Urothelium cell line (cell line): ENCODE results near the gene SLCO3A1.

Experiments
- DNase-seq: peaks from one replicate; pipeline ENCODE4 v3.0.0; 2011; ENCODE audit warnings: low spot score, mixed read lengths
- FAIRE-seq: peaks from 2 replicates; lab custom pipeline; 2011; peaks lifted over from hg19 to GRCh38; lab: Jason Lieb, UNC

Gene SLCO3A1

GRCh38 chr15:92113832-92114231, 260.3 kb downstream of the SLCO3A1 start:
- DNase-seq (no peak), FAIRE-seq (no peak)

DNA sequence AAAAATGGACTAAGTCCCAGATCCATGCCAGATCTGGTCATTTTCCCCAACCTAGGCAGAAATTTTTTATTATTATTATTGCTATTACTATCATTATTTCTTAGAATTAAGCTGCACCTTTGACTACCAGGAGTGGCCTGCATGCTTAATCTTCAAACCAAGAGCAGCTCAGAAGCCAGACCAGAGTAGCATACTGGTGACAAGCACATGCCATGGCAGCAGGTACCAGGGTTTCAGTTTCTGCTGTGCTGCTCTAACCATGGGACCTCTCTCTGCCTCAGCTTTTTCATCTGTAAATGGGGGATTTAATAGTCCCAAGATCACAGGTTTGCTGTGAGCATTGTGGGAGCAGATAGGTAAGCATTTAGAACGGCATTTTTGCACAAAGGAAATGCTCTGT, 262.3 kb downstream of the SLCO3A1 start:
- no peak for DNase-seq
- no peak for FAIRE-seq

DNA sequence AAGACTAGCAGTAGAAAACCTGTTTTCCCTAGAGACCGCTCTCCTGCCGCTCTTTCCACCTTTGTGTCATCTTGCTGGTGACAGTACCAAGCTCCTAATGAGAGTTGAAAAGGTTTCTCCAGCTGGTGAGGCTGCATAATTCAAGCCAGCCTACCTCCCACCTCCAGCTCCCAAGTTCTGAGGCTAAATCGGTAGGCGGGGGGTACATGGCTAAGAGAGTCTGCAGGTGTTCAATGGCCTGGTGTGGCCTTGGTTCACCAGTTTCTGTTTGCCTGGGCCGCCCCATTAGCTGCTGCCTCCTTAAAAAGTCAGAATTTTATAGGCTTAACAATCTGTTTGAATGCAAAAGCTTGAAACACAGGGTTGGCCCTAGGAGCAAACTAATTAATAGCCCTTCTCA, 262.8 kb downstream of the SLCO3A1 start:
- DNase-seq (no peak), FAIRE-seq (no peak)

GRCh38 chr15:92117261-92117731, 263.8 kb downstream of the SLCO3A1 start:
- FAIRE-seq (no peak), DNase-seq (no peak)

DNA sequence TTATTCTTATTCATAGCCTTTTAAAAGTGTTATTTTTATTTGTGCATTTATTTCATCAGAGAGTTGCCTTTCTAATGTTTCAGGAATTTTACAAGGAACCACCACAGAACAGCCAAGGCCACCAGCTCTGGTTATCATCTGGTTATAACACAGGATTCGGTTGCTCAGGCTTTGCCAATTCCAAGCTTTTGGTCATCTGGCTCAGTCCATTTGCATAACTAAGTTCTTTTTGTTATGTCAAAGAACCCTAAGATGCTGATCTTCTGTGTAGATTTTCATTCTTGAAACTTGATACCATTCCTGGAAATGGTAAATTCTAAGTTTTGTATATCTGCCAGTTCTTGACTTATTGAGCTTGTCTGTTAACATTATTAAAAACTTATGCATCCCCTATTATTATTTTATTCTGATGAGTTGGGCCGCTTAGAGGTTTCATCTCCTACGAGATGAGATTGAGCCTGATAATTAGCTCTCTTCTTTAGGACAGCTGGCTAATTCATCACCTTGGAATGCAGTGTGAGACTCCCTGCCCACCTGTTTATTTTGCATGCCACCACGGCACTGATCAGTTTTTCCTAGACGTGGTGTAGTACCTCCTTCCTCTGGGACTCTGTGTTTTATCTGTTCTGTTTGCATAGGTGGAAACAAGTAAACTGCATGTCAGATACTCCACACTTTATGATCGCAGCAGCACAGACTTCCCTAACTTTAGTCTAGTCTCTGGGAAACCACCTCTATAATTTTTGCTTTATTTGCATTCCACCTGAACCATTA, 264.8 kb downstream of the SLCO3A1 start:
- DNase-seq: peak; percentile 26
- FAIRE-seq: no peak

DNA sequence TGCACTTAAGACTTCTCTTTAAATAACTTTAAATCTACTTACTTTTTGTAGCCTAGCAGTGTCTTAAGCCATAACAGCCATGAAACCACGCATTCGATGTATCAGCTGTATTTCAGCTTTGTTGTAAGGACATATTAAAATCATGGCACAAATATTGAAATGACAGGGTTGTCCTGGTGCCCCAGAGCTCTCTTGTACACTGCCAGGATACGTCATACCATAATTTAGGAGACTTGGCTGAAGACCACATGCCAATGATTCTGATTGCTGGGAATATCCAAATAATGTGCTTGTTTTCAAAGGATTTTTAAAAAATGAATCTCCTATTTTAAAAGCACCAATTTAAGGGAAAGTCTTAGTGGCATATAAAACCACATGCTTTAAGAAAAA, 265.4 kb downstream of the SLCO3A1 start:
- DNase-seq (no peak), FAIRE-seq (no peak)

DNA sequence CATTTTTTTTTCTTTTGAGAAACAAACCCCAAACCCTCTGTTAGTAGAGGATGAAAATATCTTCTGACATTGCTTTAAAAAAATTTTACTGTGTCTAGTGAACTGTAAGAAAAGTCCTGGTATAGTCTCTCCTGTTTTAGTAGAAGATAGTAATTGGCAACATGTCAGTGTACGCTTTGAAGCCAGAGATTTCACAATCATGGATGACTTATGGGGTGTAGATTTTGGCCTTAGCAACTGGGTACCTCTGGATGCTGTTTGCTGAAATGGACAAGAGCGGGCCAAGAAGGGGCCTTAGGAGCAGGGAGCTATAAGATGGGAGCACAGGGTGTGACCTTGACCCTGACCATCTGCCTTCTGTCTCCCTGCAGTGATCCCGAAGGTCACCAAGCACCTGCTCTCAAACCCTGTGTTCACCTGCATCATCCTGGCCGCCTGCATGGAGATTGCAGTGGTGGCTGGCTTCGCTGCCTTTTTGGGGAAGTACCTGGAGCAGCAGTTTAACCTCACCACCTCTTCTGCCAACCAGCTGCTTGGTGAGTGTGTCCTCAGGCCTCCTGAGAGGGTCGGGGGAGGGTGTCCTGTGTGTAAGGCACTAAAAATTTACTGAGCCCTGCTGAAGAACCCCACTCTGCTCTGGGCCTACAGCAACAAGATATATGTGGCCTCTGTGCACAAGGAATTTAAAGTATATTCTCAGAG, 266.7 kb downstream of the SLCO3A1 start:
- no peak for FAIRE-seq

DNA sequence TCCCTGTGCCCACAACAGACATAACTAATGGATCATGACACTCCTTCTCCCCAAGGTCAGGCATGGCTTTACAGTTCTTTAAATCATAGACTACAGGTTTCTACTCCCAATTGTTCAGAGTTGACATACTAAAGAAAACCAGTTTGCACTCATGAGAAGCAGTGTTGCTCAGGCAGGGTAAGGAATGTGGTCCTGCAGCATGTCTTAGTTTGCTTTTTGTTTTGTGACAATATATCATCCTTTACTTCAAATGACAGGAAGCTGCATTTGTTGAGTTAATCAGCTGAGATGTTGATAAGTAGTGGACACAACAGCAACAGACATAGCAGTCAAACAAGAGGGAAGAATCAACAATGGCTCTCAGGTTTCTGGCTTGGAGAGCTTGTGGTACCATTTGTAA, 267.5 kb downstream of the SLCO3A1 start:
- FAIRE-seq: no peak
- DNase-seq: no peak

More for the DNA sequence above, 266.7 kb downstream of the SLCO3A1 start:
- DNase-seq: no peak

DNA sequence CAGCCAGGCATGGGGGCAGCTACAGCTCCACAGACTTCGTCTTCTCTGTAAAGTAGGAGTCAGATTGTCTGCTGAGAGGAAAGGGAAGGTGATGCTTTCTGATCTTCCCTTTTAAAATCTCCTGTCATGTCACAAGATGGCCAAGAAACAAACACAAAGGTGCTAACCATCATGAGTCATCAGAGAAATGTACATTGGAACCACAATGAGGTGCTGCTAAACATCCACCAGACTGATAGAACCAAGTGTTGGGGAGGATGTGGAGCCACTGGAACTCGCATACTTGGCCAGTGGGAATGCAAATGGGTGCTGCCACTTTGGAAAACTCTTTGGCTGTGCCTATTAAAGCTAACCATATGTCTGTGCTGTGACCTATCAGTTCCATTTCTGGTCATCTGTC, 268.8 kb downstream of the SLCO3A1 start:
- FAIRE-seq: no peak
- DNase-seq: no peak

GRCh38 chr15:92123962-92124656, 270.6 kb downstream of the SLCO3A1 start:
- DNase-seq: no peak
- no peak for FAIRE-seq

DNA sequence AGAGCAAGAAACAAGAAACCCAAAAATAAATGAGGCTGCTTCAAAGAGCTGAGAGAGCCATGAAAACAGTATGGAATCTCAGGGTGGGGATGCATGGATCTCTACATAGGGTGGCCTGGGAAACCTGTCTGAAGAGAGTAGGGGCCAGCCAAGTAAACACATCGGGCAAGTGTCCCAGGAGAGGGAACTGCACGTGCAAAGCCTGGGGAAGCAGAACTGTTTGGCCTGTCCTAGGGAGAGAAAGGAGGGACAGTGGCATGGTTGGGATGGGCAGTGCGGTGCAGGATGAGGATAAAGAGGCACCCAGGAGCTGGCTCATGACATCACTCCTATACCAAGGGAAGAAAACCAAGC, 271.1 kb downstream of the SLCO3A1 start:
- FAIRE-seq: no peak

DNA sequence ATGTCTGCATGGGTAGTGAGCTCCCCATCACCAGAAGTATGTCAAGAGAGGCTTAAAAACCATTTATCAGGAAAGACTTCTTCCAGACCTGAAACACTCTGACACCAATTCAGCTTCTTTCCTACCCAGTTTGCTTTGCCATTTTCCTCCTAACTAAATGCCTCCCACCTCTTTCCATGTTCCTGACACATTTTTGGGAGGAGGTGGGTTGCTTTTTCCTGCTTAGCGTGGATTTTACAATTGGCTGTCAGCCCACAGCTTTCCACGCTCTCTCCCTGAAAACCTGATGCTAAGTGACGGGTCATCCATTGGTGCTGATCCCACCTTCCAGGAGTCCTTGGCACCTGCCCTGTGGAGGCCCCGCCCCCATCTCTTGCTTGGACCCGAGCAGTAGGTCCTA, 275.3 kb downstream of the SLCO3A1 start:
- DNase-seq (no peak), FAIRE-seq (no peak)

More for the DNA sequence above, 271.1 kb downstream of the SLCO3A1 start:
- DNase-seq: no peak

GRCh38 chr15:92130244-92130643, 276.7 kb downstream of the SLCO3A1 start:
- FAIRE-seq (no peak), DNase-seq (no peak)

GRCh38 chr15:92130906-92131305, 277.4 kb downstream of the SLCO3A1 start:
- FAIRE-seq: no peak
- no peak for DNase-seq

DNA sequence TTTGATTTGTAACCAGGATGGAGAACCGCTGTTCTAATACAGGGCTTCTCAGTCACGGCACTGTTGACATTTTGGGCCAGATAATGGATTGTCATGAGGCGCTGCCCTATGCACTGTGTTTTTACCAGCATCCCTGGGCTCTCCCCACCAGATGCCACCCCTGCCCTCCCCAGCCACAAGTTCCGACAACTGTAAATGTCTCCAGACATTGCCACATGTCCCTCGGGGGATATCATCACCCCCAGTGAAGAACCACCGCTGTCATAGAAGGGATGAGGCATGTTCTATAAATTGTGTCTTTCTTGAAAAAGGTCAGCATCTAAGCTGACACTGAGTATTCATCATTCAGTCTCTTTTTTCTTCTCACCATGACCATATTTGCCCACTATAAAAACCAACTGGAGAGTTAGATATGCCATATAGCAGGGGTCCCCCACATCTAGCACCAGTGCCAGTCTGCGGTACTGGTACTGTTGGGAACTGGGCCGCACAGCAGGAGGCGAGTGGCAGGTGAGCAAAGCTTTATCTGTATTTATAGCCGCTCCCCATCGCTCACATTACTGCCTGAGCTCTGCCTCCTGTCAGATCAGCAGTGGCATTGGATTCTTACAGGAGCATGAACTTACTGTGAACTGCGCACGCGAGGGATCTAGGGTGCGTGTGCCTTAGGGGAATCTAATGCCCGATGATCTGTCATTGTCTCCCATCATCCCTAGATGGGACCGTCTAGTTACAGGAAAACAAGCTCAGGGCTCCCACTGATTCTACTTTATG, 279.7 kb downstream of the SLCO3A1 start:
- DNase-seq: no peak
- no peak for FAIRE-seq

DNA sequence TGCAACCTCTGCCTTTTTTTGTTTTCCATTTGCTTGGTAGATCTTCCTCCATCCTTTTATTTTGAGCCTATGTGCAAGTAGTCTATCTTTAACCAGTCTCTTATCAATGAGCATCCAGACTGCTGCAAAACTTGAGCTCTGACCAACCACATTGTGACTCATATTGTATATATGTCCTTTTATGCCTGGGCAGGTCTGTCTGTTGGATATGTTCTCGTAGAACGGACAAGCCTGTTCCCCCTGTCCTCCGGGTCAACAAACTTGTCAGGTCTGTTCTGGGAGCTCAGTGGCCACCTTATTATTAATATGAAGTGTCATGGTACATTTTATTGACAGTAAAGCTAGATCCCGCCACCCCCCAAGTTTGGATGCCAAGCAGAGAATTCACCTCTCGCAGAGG, 287.3 kb downstream of the SLCO3A1 start:
- DNase-seq: no peak
- FAIRE-seq: no peak

GRCh38 chr15:92141607-92142006, 288.1 kb downstream of the SLCO3A1 start:
- DNase-seq: no peak
- no peak for FAIRE-seq

- FAIRE-seq (no peak), DNase-seq (no peak)
Measured at GRCh38 chr15:92142242-92143232, 289.0 kb downstream of the SLCO3A1 start.

DNA sequence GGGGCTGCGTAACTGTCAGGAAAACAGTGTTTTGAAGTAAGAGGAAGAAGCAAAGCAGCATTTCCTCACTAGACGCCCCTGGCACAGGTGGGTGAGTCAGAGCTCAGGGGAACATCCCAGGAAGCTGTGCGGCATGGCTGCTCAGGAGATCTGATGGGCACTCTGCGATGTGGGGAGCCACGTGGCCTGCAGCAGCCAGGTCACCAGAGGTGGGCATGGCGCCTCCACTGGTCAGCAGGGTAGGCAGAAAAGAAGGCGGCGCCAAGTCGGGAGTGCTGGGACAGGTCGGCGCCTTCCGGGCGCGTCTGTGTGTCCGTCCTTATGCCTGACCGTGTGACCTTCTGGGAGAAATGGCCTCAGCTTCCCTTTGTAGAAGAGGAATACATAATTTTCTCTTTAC, 290.3 kb downstream of the SLCO3A1 start:
- FAIRE-seq: no peak
- no peak for DNase-seq
